ENCODE results near the gene P3H3.

Gene P3H3, protein sequence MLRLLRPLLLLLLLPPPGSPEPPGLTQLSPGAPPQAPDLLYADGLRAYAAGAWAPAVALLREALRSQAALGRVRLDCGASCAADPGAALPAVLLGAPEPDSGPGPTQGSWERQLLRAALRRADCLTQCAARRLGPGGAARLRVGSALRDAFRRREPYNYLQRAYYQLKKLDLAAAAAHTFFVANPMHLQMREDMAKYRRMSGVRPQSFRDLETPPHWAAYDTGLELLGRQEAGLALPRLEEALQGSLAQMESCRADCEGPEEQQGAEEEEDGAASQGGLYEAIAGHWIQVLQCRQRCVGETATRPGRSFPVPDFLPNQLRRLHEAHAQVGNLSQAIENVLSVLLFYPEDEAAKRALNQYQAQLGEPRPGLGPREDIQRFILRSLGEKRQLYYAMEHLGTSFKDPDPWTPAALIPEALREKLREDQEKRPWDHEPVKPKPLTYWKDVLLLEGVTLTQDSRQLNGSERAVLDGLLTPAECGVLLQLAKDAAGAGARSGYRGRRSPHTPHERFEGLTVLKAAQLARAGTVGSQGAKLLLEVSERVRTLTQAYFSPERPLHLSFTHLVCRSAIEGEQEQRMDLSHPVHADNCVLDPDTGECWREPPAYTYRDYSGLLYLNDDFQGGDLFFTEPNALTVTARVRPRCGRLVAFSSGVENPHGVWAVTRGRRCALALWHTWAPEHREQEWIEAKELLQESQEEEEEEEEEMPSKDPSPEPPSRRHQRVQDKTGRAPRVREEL

DNA sequence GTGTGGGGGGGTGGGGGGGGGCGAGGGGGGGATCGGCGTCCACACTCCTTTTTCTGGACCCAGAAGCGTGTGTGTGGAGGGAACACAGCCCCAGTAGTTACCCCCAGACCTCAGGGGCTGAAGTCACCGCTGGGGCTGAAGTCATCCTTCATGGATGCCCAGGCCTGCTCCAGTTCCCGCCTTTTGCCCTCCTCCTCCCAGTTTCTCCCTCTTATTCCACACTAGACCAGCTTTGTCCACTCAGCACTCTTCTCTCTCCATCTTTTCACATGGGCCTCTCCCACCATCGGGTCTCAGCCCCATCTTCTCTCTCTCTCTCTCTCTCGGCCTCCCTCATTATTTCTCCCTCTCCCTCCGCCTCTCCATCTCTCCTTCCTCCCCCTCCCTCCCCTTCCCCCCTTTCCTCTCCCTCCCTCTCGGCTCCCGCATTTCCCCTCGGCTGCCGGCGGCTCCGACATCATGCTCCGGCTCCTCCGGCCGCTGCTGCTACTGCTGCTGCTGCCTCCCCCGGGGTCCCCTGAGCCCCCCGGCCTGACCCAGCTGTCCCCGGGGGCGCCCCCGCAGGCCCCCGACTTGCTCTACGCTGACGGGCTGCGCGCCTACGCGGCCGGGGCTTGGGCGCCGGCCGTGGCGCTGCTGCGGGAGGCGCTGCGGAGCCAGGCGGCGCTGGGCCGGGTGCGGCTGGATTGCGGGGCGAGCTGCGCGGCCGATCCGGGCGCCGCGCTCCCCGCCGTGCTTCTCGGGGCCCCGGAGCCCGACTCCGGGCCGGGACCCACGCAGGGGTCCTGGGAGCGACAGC is at the start of gene P3H3:
Gene P3H3 (plus strand): TSS at position 426 of the 799 bp plus-strand sequence. CDS start 34 bp downstream, at position 460.
- peak within 1 kb of the TSS; percentile 86 to 95 for H3K4me3 ChIP-seq (replicated peaks in 1 of 2; ENCODE audit: low read depth in 2 of 2, low read length in 2 of 2)
- TF ChIP-seq, protein P1, sequence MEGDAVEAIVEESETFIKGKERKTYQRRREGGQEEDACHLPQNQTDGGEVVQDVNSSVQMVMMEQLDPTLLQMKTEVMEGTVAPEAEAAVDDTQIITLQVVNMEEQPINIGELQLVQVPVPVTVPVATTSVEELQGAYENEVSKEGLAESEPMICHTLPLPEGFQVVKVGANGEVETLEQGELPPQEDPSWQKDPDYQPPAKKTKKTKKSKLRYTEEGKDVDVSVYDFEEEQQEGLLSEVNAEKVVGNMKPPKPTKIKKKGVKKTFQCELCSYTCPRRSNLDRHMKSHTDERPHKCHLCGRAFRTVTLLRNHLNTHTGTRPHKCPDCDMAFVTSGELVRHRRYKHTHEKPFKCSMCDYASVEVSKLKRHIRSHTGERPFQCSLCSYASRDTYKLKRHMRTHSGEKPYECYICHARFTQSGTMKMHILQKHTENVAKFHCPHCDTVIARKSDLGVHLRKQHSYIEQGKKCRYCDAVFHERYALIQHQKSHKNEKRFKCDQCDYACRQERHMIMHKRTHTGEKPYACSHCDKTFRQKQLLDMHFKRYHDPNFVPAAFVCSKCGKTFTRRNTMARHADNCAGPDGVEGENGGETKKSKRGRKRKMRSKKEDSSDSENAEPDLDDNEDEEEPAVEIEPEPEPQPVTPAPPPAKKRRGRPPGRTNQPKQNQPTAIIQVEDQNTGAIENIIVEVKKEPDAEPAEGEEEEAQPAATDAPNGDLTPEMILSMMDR (IDR thresholded peaks at IDR 0.05; ENCODE audit: low read depth, low read length) = no peak
- peak; percentile 50 to 63 for DNase-seq (ENCODE audit: low read depth in 2 of 2)

- TF ChIP-seq, protein P1 (IDR thresholded peaks at IDR 0.05; ENCODE audit: low read depth, low read length) = peak; percentile 90
Observed at GRCh38 chr12:6778574-6779550, 49.3 kb upstream of the P3H3 start.

DNA sequence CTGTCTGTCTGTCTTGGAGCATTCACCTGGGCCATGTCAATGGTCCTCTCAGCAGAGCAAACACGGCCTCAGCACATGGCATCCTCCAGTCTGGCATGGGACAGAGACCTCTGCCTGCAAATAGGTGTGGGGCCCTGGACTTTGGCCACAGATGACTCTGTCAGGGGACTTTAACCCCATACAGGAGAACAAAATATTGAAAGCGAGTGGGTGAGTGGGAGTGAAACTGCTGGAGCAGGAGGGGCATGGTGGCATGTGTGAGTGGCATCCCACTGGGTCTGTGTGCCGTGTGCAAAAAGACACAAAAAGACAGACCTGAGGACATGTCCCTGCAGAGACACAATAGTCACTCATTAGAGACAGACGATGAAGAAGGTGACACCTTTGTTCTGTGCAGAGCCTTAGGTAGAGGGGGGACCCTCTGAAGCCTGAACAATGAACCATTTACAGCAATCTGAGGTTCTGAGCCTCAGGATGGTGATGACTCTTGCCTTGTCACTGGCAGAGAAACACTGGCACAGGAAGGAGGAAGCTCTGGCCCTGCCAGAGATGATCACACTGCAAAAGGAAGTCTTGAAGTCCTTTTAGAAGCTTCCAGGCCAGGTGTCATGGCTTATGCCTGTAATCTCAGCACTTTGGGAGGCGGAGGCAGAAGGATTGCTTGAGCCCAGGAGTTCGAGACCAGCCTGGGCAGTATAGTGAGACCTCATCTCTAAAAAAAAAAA is 48.3 kb upstream of the P3H3 start:
- TF ChIP-seq, protein P1 (IDR thresholded peaks at IDR 0.05; ENCODE audit: low read depth, low read length) = no peak

More at GRCh38 chr12:6778574-6779550, 49.3 kb upstream of the P3H3 start:
- H3K4me3 ChIP-seq (replicated peaks in 1 of 2; ENCODE audit: low read depth in 2 of 2, low read length in 2 of 2) = peak overlapping the region; percentile 37 to 45
- DNase-seq (ENCODE audit: low read depth in 2 of 2) = peak; percentile 94 to 96

DNA sequence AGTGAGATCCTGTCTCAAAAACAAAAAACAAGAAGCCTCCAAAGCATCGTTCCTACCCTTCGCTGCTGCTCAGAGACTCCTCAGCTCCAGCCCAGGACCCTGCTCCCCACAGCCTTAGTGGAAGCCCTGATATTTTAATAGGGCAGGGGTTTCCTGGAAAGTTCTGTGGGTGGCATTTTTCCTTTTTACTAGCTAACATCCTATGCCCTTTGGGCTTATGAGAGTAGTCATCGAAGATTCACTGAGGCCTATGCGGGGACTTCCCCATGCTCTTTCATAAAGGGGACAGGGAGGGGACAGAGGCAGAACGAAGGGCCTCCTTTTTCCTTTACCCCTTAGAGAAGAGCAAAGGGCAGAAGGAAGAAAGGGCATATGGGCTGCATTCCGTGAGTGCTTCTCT is 47.6 kb upstream of the P3H3 start:
- DNase-seq (ENCODE audit: low read depth in 2 of 2) = no peak
- H3K4me3 ChIP-seq (replicated peaks in 1 of 2; ENCODE audit: low read depth in 2 of 2, low read length in 2 of 2) = no peak overlapping the region
- TF ChIP-seq, protein P1 (IDR thresholded peaks at IDR 0.05; ENCODE audit: low read depth, low read length) = no peak

More for the DNA sequence above, 48.3 kb upstream of the P3H3 start:
- no peak overlapping the region for H3K4me3 ChIP-seq (replicated peaks in 1 of 2; ENCODE audit: low read depth in 2 of 2, low read length in 2 of 2)
- no peak for DNase-seq (ENCODE audit: low read depth in 2 of 2)

- no peak for DNase-seq (ENCODE audit: low read depth in 2 of 2)
- no peak overlapping the region for H3K4me3 ChIP-seq (replicated peaks in 1 of 2; ENCODE audit: low read depth in 2 of 2, low read length in 2 of 2)
- TF ChIP-seq, protein P1 (IDR thresholded peaks at IDR 0.05; ENCODE audit: low read depth, low read length) = no peak
Observed at GRCh38 chr12:6782119-6782518, 46.1 kb upstream of the P3H3 start.
